Bronchial epithelial cell (primary cell): ENCODE results near the gene GHRL. TPM values are rescaled to one million over a fixed set of nuclear protein-coding genes. Genes with fewer than 3 reads are reported as not detected.
A peak's percentile ranks its signal among the peaks of the same experiment; 100 is the strongest.

Experiments used
- DNase-seq: peaks from one replicate; pipeline ENCODE4 v3.0.0-alpha.2; 2010; ENCODE audit warnings: low read depth
- FAIRE-seq: peaks from 2 replicates; lab custom pipeline; 2011; peaks lifted over from hg19 to GRCh38; lab: Jason Lieb, UNC
- H3K27me3 ChIP-seq: 2 replicates; pipeline ENCODE4 v1.5.1; 2011; ENCODE audit warnings: low read length; ENCODE audit not compliant: control insufficient read depth, insufficient read depth
- H3K36me3 ChIP-seq: 2 replicates; pipeline ENCODE4 v1.5.1; 2011; ENCODE audit warnings: low read length; ENCODE audit not compliant: control insufficient read depth, insufficient read depth
- H3K4me3 ChIP-seq: 2 replicates; pipeline ENCODE4 v1.5.1; 2011; ENCODE audit warnings: mild to moderate bottlenecking, low read depth, low read length, control low read depth
- total RNA-seq: library from RNA; depleted of rRNA; stranded (reverse); fragments of >200 nt; gene quantifications from 2 replicates; pipeline ENCODE4 v1.2.1, GENCODE V29; 2014
- TF ChIP-seq, protein P1 (sequence below): IDR thresholded peaks from 2 replicates; pipeline ENCODE4 v1.5.1; 2011; ENCODE audit warnings: mild to moderate bottlenecking, moderate library complexity, low read length, control low read depth, inconsistent platforms; ENCODE audit not compliant: insufficient read depth, severe bottlenecking

The GHRL gene
- total RNA-seq, 1 donor from 2014 or later = not detected

- DNase-seq = no peak
- Histone ChIP-seq H3K27me3 (no peaks in the 10 kb centered on the region), H3K36me3 (peaks cover 2% of the 10 kb centered on the region), H3K4me3 (no peak overlapping the region)
- TF ChIP-seq, protein P1, sequence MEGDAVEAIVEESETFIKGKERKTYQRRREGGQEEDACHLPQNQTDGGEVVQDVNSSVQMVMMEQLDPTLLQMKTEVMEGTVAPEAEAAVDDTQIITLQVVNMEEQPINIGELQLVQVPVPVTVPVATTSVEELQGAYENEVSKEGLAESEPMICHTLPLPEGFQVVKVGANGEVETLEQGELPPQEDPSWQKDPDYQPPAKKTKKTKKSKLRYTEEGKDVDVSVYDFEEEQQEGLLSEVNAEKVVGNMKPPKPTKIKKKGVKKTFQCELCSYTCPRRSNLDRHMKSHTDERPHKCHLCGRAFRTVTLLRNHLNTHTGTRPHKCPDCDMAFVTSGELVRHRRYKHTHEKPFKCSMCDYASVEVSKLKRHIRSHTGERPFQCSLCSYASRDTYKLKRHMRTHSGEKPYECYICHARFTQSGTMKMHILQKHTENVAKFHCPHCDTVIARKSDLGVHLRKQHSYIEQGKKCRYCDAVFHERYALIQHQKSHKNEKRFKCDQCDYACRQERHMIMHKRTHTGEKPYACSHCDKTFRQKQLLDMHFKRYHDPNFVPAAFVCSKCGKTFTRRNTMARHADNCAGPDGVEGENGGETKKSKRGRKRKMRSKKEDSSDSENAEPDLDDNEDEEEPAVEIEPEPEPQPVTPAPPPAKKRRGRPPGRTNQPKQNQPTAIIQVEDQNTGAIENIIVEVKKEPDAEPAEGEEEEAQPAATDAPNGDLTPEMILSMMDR = no peak
- FAIRE-seq = no peak
Measured at GRCh38 chr3:10288575-10288960, 4.2 kb downstream of the GHRL start.

DNA sequence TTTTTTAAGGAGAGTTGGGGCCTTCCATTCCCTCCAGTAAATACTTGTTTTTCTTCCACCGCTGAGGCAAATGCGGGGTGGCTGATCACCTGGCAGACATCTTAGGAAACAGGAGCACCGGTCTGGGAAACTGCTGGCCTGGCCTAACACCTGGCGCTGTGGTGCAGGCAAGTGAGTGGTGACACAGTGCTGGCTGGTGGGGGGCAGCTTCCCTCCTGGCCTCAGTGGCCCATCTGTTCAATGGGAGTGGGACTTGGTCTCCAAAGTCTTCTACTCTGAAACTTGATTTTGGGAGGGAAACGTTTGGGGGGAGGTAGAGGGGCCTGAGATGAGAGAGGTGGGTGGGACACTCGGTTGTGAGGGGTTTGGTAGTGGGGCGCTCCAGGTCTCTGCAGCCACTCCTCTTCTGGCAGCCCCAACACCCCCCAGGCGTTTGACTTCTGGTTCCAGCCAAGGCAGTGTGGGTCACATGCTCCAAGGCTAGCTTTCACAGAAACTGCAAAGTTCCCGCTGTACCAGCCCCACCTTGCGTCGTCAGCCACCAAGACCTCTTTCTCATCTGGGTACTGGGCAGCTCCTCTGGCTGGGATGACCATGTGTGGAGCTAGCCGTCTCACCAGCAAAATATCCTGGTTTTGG lies 4.7 kb downstream of the GHRL start:
- H3K27me3 ChIP-seq = no peaks in the 10 kb centered on the region
- DNase-seq (no peak), FAIRE-seq (no peak)
- H3K36me3 ChIP-seq = peaks cover 2% of the 10 kb centered on the region
- no peak overlapping the region for H3K4me3 ChIP-seq
- TF ChIP-seq, protein P1 = no peak

GRCh38 chr3:10286596-10287295 lies 6.0 kb downstream of the GHRL start:
- Histone ChIP-seq H3K36me3 (peaks cover 2% of the 10 kb centered on the region), H3K4me3 (no peak overlapping the region), H3K27me3 (no peaks in the 10 kb centered on the region)
- TF ChIP-seq, protein P1 = peak; percentile 37
- peak; percentile 80 for FAIRE-seq
- peak; percentile 61 for DNase-seq

GRCh38 chr3:10286133-10286524 lies 6.6 kb downstream of the GHRL start:
- TF ChIP-seq, protein P1 = no peak
- FAIRE-seq = no peak
- Histone ChIP-seq H3K27me3 (no peaks in the 10 kb centered on the region), H3K4me3 (no peak overlapping the region), H3K36me3 (peaks cover 2% of the 10 kb centered on the region)
- no peak for DNase-seq

DNA sequence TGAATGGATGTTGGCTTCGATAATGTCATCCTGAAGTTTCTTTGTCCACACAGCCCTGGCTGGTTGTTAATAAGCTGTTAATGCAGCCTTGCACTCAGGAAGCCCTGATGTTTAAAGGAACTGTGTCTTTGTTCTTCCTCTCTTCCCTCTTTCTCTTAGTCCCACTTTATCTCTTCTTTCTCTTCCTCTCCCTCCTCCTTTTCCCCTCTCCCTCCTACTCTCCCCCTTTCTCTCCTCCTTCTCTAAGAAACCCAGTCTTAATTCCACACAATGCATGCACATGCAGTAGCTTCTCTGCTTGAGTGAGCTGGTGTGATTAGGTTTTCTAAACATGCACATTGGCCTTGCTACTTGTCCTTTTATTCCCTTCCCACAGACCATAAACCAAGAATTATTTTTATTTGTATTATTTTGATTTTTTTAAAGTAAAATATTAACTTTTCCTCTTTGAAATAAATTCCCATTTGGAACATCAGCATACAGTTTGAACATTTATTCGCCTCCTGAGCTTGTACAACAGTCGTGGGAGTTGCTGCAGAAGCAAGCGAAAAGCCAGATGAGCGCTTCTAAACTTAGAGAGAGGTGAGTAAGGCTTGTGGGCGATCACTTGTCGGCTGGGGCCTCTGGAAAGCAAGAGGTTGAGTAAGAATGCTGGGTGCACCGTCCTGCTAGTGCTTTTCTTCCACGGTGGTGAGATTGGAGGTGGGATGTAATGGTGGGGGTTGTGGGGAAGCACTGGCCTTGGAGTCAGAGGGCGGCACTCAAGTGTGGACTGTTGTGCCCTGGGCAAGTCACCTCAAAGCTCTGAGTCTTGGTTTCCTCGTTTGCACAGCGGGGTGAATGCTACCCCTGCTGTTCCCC lies 7.2 kb downstream of the GHRL start:
- H3K36me3 ChIP-seq = peaks cover 6% of the 10 kb centered on the region
- H3K27me3 ChIP-seq = no peaks in the 10 kb centered on the region
- peak; percentile 10 for DNase-seq
- no peak for FAIRE-seq
- TF ChIP-seq, protein P1 = no peak
- H3K4me3 ChIP-seq = no peak overlapping the region
